Measurements from ENCODE around the gene ARPC2. TPM values are rescaled to one million over a fixed set of nuclear protein-coding genes. Genes with fewer than 3 reads are reported as not detected.

Gene ARPC2
- total RNA-seq, 1 experiment from 2014 or later = 247 TPM

- DNase-seq (ENCODE audit: extremely low read depth, low read depth) = no peak
These were observed 35.7 kb downstream of the ARPC2 start for GRCh38 chr2:218252509-218253231.

GRCh38 chr2:218253232-218253625 is 36.2 kb downstream of the ARPC2 start:
- DNase-seq (ENCODE audit: extremely low read depth, low read depth) = no peak

GRCh38 chr2:218255446-218255845 is 38.5 kb downstream of the ARPC2 start:
- no peak for DNase-seq (ENCODE audit: extremely low read depth, low read depth)

- no peak for DNase-seq (ENCODE audit: extremely low read depth, low read depth)
These were observed 39.8 kb downstream of the ARPC2 start for GRCh38 chr2:218256612-218257350.

- DNase-seq (ENCODE audit: extremely low read depth, low read depth) = no peak
These were observed 40.5 kb downstream of the ARPC2 start for GRCh38 chr2:218257390-218257981.

GRCh38 chr2:218259099-218259961 is 42.3 kb downstream of the ARPC2 start:
- no peak for DNase-seq (ENCODE audit: extremely low read depth, low read depth)

- no peak for DNase-seq (ENCODE audit: extremely low read depth, low read depth)
These were observed 43.2 kb downstream of the ARPC2 start for GRCh38 chr2:218260166-218260565.

GRCh38 chr2:218260742-218261422 is 43.9 kb downstream of the ARPC2 start, which contains the start of gene GPBAR1:
Gene GPBAR1, plus strand, starts transcription at chr2:218261015. Its CDS starts 1,710 bp downstream, at chr2:218262725.
- DNase-seq (ENCODE audit: extremely low read depth, low read depth) = no peak

GRCh38 chr2:218261423-218262236 is 44.6 kb downstream of the ARPC2 start:
- DNase-seq (ENCODE audit: extremely low read depth, low read depth) = no peak

GRCh38 chr2:218262237-218262600 is 45.2 kb downstream of the ARPC2 start:
- DNase-seq (ENCODE audit: extremely low read depth, low read depth) = no peak

GRCh38 chr2:218262631-218263586 is 45.9 kb downstream of the ARPC2 start:
- DNase-seq (ENCODE audit: extremely low read depth, low read depth) = no peak

- DNase-seq (ENCODE audit: extremely low read depth, low read depth) = no peak
These were observed 47.0 kb downstream of the ARPC2 start for GRCh38 chr2:218263817-218264641.

- DNase-seq (ENCODE audit: extremely low read depth, low read depth) = no peak
These were observed 48.0 kb downstream of the ARPC2 start for GRCh38 chr2:218264773-218265561.

GRCh38 chr2:218265626-218266025 is 48.6 kb downstream of the ARPC2 start:
- DNase-seq (ENCODE audit: extremely low read depth, low read depth) = no peak

GRCh38 chr2:218266316-218266979 is 49.5 kb downstream of the ARPC2 start:
- no peak for DNase-seq (ENCODE audit: extremely low read depth, low read depth)

GRCh38 chr2:218267259-218267658 is 50.3 kb downstream of the ARPC2 start:
- DNase-seq (ENCODE audit: extremely low read depth, low read depth) = no peak
